ENCODE data around the gene IFNA14. TPM values are rescaled to one million over a fixed set of nuclear protein-coding genes. Genes with fewer than 3 reads are reported as not detected.
"Not testable (repeated sequence)": the region's sequence is repeated elsewhere in the genome, so short reads cannot be mapped to it uniquely, and the experiment has no call there.

Gene IFNA14
- total RNA-seq, 6 experiments from 2014 or later: not detected

- Mint-ChIP-seq H3K4me3 (no peak overlapping the region), H3K27ac (no peak overlapping the region), H3K4me1 (ENCODE audit: low read depth) (no peaks in the 10 kb centered on the region), H3K27me3 (ENCODE audit: insufficient read depth) (peaks cover 27% of the 10 kb centered on the region), H3K9me3 (no peaks in the 10 kb centered on the region), H3K36me3 (ENCODE audit: low read depth) (no peaks in the 10 kb centered on the region)
- DNase-seq: no peak
- no peak for TF ChIP-seq CTCF (IDR thresholded peaks at IDR 0.05)
Observed at GRCh38 chr9:21234153-21234687, 5.6 kb downstream of the IFNA14 start.

GRCh38 chr9:21233258-21233657, 6.5 kb downstream of the IFNA14 start:
- Mint-ChIP-seq H3K36me3 (ENCODE audit: low read depth) (no peaks in the 10 kb centered on the region), H3K27me3 (ENCODE audit: insufficient read depth) (peaks cover 23% of the 10 kb centered on the region)

GRCh38 chr9:21228122-21228521, 11.7 kb downstream of the IFNA14 start, which contains the start of gene IFNA17:
Gene IFNA17, minus strand, starts transcription at chr9:21228222. Its CDS starts 49 bp downstream, at chr9:21228173.
- Mint-ChIP-seq H3K4me3 (no peak within 1 kb of the TSS), H3K36me3 (ENCODE audit: low read depth) (no peaks in the 10 kb centered on the region), H3K27me3 (ENCODE audit: insufficient read depth) (peaks cover 12% of the 10 kb centered on the region), H3K4me1 (ENCODE audit: low read depth) (no peaks in the 10 kb centered on the region), H3K9me3 (no peaks in the 10 kb centered on the region), H3K27ac (no peak within 1 kb of the TSS)
- TF ChIP-seq CTCF (IDR thresholded peaks at IDR 0.05): no peak
- no peak for DNase-seq

More at GRCh38 chr9:21233258-21233657, 6.5 kb downstream of the IFNA14 start:
- TF ChIP-seq CTCF (IDR thresholded peaks at IDR 0.05): no peak
- H3K9me3 Mint-ChIP-seq: no peaks in the 10 kb centered on the region
- no peaks in the 10 kb centered on the region for H3K4me1 Mint-ChIP-seq (ENCODE audit: low read depth)
- no peak for DNase-seq
- H3K4me3 Mint-ChIP-seq: no peak overlapping the region
- H3K27ac Mint-ChIP-seq: no peak overlapping the region

- H3K27me3 Mint-ChIP-seq (ENCODE audit: insufficient read depth): peaks cover 23% of the 10 kb centered on the region
- not testable (repeated sequence) for H3K27ac Mint-ChIP-seq; H3K36me3 Mint-ChIP-seq (ENCODE audit: low read depth); H3K4me1 Mint-ChIP-seq (ENCODE audit: low read depth); DNase-seq; H3K9me3 Mint-ChIP-seq; H3K4me3 Mint-ChIP-seq
Observed at GRCh38 chr9:21217211-21217610, 22.6 kb downstream of the IFNA14 start, which contains the start of gene IFNA16. Gene IFNA16, minus strand, starts transcription at chr9:21217311. Its CDS starts 6 bp downstream, at chr9:21217305.

- H3K4me1 Mint-ChIP-seq (ENCODE audit: low read depth); H3K9me3 Mint-ChIP-seq; DNase-seq; H3K27ac Mint-ChIP-seq; H3K36me3 Mint-ChIP-seq (ENCODE audit: low read depth): not testable (repeated sequence)
- peaks cover 23% of the 10 kb centered on the region for H3K27me3 Mint-ChIP-seq (ENCODE audit: insufficient read depth)
- H3K4me3 Mint-ChIP-seq: 0 out of 2 replicates have a peak overlapping the region, but pooled peaks have one; percentile 1
- TF ChIP-seq CTCF (IDR thresholded peaks at IDR 0.05): peak; percentile 56
Observed at GRCh38 chr9:21213411-21214326, 26.1 kb downstream of the IFNA14 start.

GRCh38 chr9:21212160-21212559, 27.6 kb downstream of the IFNA14 start:
- H3K4me3 Mint-ChIP-seq; H3K4me1 Mint-ChIP-seq (ENCODE audit: low read depth); H3K27ac Mint-ChIP-seq; H3K36me3 Mint-ChIP-seq (ENCODE audit: low read depth); DNase-seq; H3K9me3 Mint-ChIP-seq: not testable (repeated sequence)
- H3K27me3 Mint-ChIP-seq (ENCODE audit: insufficient read depth): peaks cover 23% of the 10 kb centered on the region

- not testable (repeated sequence) for H3K9me3 Mint-ChIP-seq; H3K36me3 Mint-ChIP-seq (ENCODE audit: low read depth); DNase-seq; H3K27ac Mint-ChIP-seq; H3K4me1 Mint-ChIP-seq (ENCODE audit: low read depth); H3K4me3 Mint-ChIP-seq
- peaks cover 22% of the 10 kb centered on the region; the same call in 1 of the 2 replicates for H3K27me3 Mint-ChIP-seq (ENCODE audit: insufficient read depth)
Observed at GRCh38 chr9:21210782-21211181, 29.0 kb downstream of the IFNA14 start.

All from HFFc6 (cell line).